ENCODE measurements around the gene OXCT2. TPM values are rescaled to one million over a fixed set of nuclear protein-coding genes. Genes with fewer than 3 reads are reported as not detected.

The OXCT2 gene
- polyA plus RNA-seq, 1 donor (not counting 4 experiments of a cell fraction or from before 2014, with no cell fraction given), result not detected

DNA sequence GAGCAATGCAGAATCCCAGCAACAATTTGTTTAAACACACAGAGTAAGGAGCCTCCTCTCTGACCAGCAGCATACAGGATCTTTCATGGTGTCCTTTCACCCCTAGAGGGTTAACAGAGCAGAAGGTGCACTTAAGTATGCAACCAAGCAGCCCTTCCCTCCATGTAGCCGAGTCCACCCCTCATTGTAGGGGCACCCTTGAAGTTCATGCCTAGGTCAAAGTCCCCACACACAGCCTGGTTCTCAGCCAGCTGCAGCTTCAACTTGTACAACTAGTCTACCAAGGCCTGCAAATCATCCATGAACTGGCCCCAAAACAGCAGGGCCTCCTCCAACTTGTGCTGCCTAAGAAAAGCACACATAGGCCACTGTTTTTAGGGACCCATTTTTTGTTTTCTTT is 24.5 kb upstream of the OXCT2 start:
- Histone ChIP-seq H3K9me3 (ENCODE audit: control insufficient read depth, low read depth, low read length) (no peaks in the 10 kb centered on the region), H3K36me3 (ENCODE audit: control insufficient read depth in 2 of 2, extremely low read depth in 1 of 2, insufficient read depth in 2 of 2, low read length in 2 of 2) (no peaks in the 10 kb centered on the region), H4K20me1 (ENCODE audit: control insufficient read depth, extremely low read depth, insufficient read depth, low read length) (no peaks in the 10 kb centered on the region), H3K4me3 (ENCODE audit: control insufficient read depth in 2 of 3, extremely low read depth in 1 of 3, insufficient read depth in 2 of 3, low read depth in 1 of 3, low read length in 3 of 3) (no peak overlapping the region), H3K79me2 (ENCODE audit: control insufficient read depth, insufficient read depth, low read length) (no peaks in the 10 kb centered on the region), H3K4me1 (ENCODE audit: control insufficient read depth, extremely low read depth, insufficient read depth, low read length) (peaks cover 15% of the 10 kb centered on the region), H3K4me2 (ENCODE audit: control insufficient read depth, extremely low read depth, insufficient read depth, low read depth, low read length) (no peak overlapping the region), H3K27ac (ENCODE audit: control insufficient read depth, insufficient read depth, low read length) (no peak overlapping the region), H2AFZ (ENCODE audit: control insufficient read depth, low read length) (no peak overlapping the region), H3K27me3 (ENCODE audit: control insufficient read depth, extremely low read depth, insufficient read depth, low read length) (no peaks in the 10 kb centered on the region), H3K9me1 (ENCODE audit: control insufficient read depth, extremely low read depth, insufficient read depth, low read length) (no peaks in the 10 kb centered on the region), H3K9ac (ENCODE audit: control insufficient read depth, extremely low read depth, insufficient read depth, low read length) (no peak overlapping the region)
- DNase-seq (ENCODE audit: low read depth, low spot score) (no peak), FAIRE-seq (no peak)
- TF ChIP-seq EZH2 (IDR thresholded peaks at IDR 0.05; ENCODE audit: low read length), result no peak
- TF ChIP-seq, protein P1, sequence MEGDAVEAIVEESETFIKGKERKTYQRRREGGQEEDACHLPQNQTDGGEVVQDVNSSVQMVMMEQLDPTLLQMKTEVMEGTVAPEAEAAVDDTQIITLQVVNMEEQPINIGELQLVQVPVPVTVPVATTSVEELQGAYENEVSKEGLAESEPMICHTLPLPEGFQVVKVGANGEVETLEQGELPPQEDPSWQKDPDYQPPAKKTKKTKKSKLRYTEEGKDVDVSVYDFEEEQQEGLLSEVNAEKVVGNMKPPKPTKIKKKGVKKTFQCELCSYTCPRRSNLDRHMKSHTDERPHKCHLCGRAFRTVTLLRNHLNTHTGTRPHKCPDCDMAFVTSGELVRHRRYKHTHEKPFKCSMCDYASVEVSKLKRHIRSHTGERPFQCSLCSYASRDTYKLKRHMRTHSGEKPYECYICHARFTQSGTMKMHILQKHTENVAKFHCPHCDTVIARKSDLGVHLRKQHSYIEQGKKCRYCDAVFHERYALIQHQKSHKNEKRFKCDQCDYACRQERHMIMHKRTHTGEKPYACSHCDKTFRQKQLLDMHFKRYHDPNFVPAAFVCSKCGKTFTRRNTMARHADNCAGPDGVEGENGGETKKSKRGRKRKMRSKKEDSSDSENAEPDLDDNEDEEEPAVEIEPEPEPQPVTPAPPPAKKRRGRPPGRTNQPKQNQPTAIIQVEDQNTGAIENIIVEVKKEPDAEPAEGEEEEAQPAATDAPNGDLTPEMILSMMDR (optimal IDR thresholded peaks at IDR 0.05 in 1 of 3, IDR thresholded peaks at IDR 0.05 in 1 of 3, conservative IDR thresholded peaks at IDR 0.05 in 1 of 3; ENCODE audit: extremely low read depth in 1 of 3, insufficient read depth in 2 of 3, low read length in 3 of 3), result no peak
- dilution Hi-C loops (cut with MboI; ENCODE audit: extremely low pct_ligation_motif_present, low sequenced_read_pairs), result no loop called here

DNA sequence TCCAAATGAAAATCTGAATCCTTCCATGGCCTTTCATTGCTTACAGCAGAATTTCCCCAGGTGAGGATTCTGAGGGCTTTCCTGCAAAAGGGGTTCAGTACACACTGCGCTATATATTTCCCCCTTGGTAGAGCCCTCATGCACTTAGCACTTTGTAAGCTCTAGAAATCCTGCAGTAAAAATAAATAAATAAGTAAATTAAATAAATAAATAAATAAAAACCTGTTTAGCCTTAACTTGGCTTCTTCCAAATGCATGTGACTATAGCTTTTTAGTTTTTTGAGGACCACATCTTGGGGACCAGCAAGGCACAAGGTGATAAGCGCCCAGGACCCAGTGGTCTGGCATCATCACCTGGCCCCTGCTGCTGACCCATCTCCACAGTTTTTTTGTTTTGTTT is 20.7 kb upstream of the OXCT2 start:
- peaks cover 19% of the 10 kb centered on the region for H3K27me3 ChIP-seq (ENCODE audit: control insufficient read depth, extremely low read depth, insufficient read depth, low read length)
- H3K79me2 ChIP-seq (ENCODE audit: control insufficient read depth, insufficient read depth, low read length), result no peaks in the 10 kb centered on the region
- DNase-seq (ENCODE audit: low read depth, low spot score), result no peak
- H3K27ac ChIP-seq (ENCODE audit: control insufficient read depth, insufficient read depth, low read length), result no peak overlapping the region
- no peak overlapping the region for H3K4me2 ChIP-seq (ENCODE audit: control insufficient read depth, extremely low read depth, insufficient read depth, low read depth, low read length)
- H3K9me3 ChIP-seq (ENCODE audit: control insufficient read depth, low read depth, low read length), result no peaks in the 10 kb centered on the region
- TF ChIP-seq EZH2 (IDR thresholded peaks at IDR 0.05; ENCODE audit: low read length), result no peak
- TF ChIP-seq, protein P1 (optimal IDR thresholded peaks at IDR 0.05 in 1 of 3, IDR thresholded peaks at IDR 0.05 in 1 of 3, conservative IDR thresholded peaks at IDR 0.05 in 1 of 3; ENCODE audit: extremely low read depth in 1 of 3, insufficient read depth in 2 of 3, low read length in 3 of 3), result no peak
- no peak for FAIRE-seq
- no peaks in the 10 kb centered on the region for H3K4me1 ChIP-seq (ENCODE audit: control insufficient read depth, extremely low read depth, insufficient read depth, low read length)
- H3K4me3 ChIP-seq (ENCODE audit: control insufficient read depth in 2 of 3, extremely low read depth in 1 of 3, insufficient read depth in 2 of 3, low read depth in 1 of 3, low read length in 3 of 3), result no peak overlapping the region
- no peaks in the 10 kb centered on the region for H4K20me1 ChIP-seq (ENCODE audit: control insufficient read depth, extremely low read depth, insufficient read depth, low read length)
- H3K36me3 ChIP-seq (ENCODE audit: control insufficient read depth in 2 of 2, extremely low read depth in 1 of 2, insufficient read depth in 2 of 2, low read length in 2 of 2), result no peaks in the 10 kb centered on the region
- dilution Hi-C loops (cut with MboI; ENCODE audit: extremely low pct_ligation_motif_present, low sequenced_read_pairs), result no loop called here
- no peak overlapping the region for H3K9ac ChIP-seq (ENCODE audit: control insufficient read depth, extremely low read depth, insufficient read depth, low read length)
- H3K9me1 ChIP-seq (ENCODE audit: control insufficient read depth, extremely low read depth, insufficient read depth, low read length), result no peaks in the 10 kb centered on the region
- no peak overlapping the region for H2AFZ ChIP-seq (ENCODE audit: control insufficient read depth, low read length)

All from keratinocyte (primary cell).